Measurements from ENCODE around the gene ZRANB3.

DNA sequence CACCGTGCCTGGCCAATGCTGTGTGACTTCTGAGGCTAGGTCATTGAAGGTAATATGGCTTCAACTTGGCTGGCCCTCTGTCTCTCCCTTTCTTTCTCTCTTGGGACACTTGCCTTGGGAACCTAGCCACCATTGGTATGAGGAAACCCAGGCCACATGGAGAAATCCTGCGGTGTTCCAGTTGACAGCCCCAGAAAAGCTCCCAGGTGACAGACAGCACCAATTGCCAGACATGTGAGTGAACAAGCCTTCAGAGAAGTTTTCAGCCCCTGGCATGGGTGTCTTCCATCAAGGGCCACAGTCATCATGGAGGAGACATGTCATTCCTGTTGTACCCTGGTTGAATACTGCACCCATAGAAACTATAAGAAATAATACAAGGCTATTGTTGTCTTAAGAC lies 292.4 kb downstream of the ZRANB3 start:
- TF ChIP-seq GATA2 (IDR thresholded peaks at IDR 0.05; ENCODE audit: low read depth, low read length) (no peak), GATA3 (IDR thresholded peaks at IDR 0.05; ENCODE audit: low read depth, low read length) (no peak)

Measured in SH-SY5Y (cell line).